H1 (cell line): ENCODE measurements around the gene MYBPHL. TPM values are rescaled to one million over a fixed set of nuclear protein-coding genes. Genes with fewer than 3 reads are reported as not detected.

Experiments
- CTCF ChIA-PET: fragments of 300-600 bp; sonication (Branson Sonifier 250); formaldehyde crosslinking; loops from one replicate; lab custom pipeline; 2021; ENCODE audit not compliant: partially characterized antibody; lab: Charles Lee
- POLR2A ChIA-PET: fragments of 300-600 bp; sonication (Branson Sonifier 250); formaldehyde crosslinking; loops from one replicate; lab custom pipeline; 2021; ENCODE audit warnings: inconsistent platforms; ENCODE audit not compliant: partially characterized antibody; lab: Charles Lee
- DNase-seq, 2 experiments: peaks; one replicate each; pipeline versions ENCODE4 v3.0.0 to v3.0.0-alpha.2; 2010 to 2022; ENCODE audit warnings: low spot score in 2 of 2, low read depth in 1 of 2, mixed read lengths in 1 of 2
- FAIRE-seq: peaks from 2 replicates; lab custom pipeline; 2011; peaks lifted over from hg19 to GRCh38; lab: Jason Lieb, UNC
- H2AFZ ChIP-seq: 2 replicates; pipeline ENCODE4 v1.8.1; 2012; ENCODE audit warnings: low read length, inconsistent platforms
- H2AK5ac ChIP-seq: 2 replicates; pipeline ENCODE4 v1.6.1; 2013; ENCODE audit warnings: low read depth, low read length
- H2BK120ac ChIP-seq: replicated peaks from 2 replicates; pipeline ENCODE3; 2013; ENCODE audit warnings: low read depth, low read length, inconsistent platforms
- H2BK12ac ChIP-seq: 2 replicates; pipeline ENCODE4 v1.6.1; 2013; ENCODE audit warnings: low read depth, low read length
- H2BK15ac ChIP-seq: 2 replicates; pipeline ENCODE4 v1.6.1; 2013; ENCODE audit warnings: low read length
- H2BK20ac ChIP-seq: 2 replicates; pipeline ENCODE4 v1.6.1; 2013; ENCODE audit warnings: low read length
- H2BK5ac ChIP-seq: 2 replicates; pipeline ENCODE4 v1.6.1; 2013; ENCODE audit warnings: low read depth, low read length
- H3K14ac ChIP-seq: 2 replicates; pipeline ENCODE4 v1.6.1; 2013; ENCODE audit warnings: inconsistent platforms; ENCODE audit not compliant: insufficient read length
- H3K18ac ChIP-seq: 2 replicates; pipeline ENCODE4 v1.6.1; 2013; ENCODE audit warnings: low read length; ENCODE audit errors: extremely low read depth
- H3K23ac ChIP-seq: 2 replicates; pipeline ENCODE4 v1.6.1; 2013; ENCODE audit warnings: inconsistent platforms; ENCODE audit not compliant: insufficient read length
- H3K23me2 ChIP-seq: 2 replicates; pipeline ENCODE4 v1.6.1; 2013; ENCODE audit warnings: low read depth, low read length
- H3K27ac ChIP-seq: 2 replicates; pipeline ENCODE4 v1.6.1; 2011; ENCODE audit warnings: low read depth, low read length, inconsistent platforms
- H3K27me3 ChIP-seq, 4 experiments: replicated peaks in 1 of 4; 1 replicate in 1 of 4; 2 replicates in 3 of 4; pipeline versions ENCODE4 v1.6.1 to v1.8.1; 2011 to 2013; ENCODE audit warnings: low read length in 3 of 4, mild to moderate bottlenecking in 3 of 4, inconsistent platforms in 2 of 4, mixed read lengths in 2 of 4, moderate library complexity in 1 of 4; ENCODE audit not compliant: control insufficient read depth in 3 of 4, insufficient read depth in 3 of 4; ENCODE audit errors: extremely low read depth in 1 of 4
- H3K36me3 ChIP-seq, 4 experiments: 2 replicates each; pipeline versions ENCODE4 v1.6.1 to v1.8.1; 2011 to 2013; ENCODE audit warnings: mild to moderate bottlenecking in 4 of 4, low read length in 3 of 4, moderate library complexity in 2 of 4, control low read depth in 1 of 4, inconsistent platforms in 1 of 4; ENCODE audit not compliant: insufficient read depth in 4 of 4, control insufficient read depth in 2 of 4
- H3K4ac ChIP-seq: replicated peaks from 2 replicates; pipeline ENCODE3; 2013; ENCODE audit warnings: low read length, low read depth, mixed read lengths, inconsistent platforms; ENCODE audit not compliant: insufficient read length
- H3K4me1 ChIP-seq, 4 experiments: replicated peaks in 1 of 4; 1 replicate in 1 of 4; 2 replicates in 3 of 4; pipeline versions ENCODE4 v1.6.1 to v1.8.1; 2011 to 2013; ENCODE audit warnings: low read length in 3 of 4, inconsistent platforms in 2 of 4, mixed read lengths in 1 of 4; ENCODE audit not compliant: insufficient read depth in 4 of 4, control insufficient read depth in 3 of 4
- H3K4me2 ChIP-seq, 2 experiments: 2 replicates each; pipeline versions ENCODE4 v1.6.1 to v1.8.1; 2011 to 2013; ENCODE audit warnings: low read depth in 2 of 2, low read length in 2 of 2, control low read depth in 1 of 2, inconsistent platforms in 1 of 2, mild to moderate bottlenecking in 1 of 2; ENCODE audit not compliant: insufficient read depth in 1 of 2
- H3K4me3 ChIP-seq, 4 experiments: fragments of 200-600, 300-600 bp in 1 of 4; sonication (generic), shearing (Covaris generic), sonication (Bioruptor Twin) in 1 of 4; 2 replicates each; pipeline versions ENCODE4 v1.5.1 to v1.8.1; 2011 to 2016; ENCODE audit warnings: low read length in 4 of 4, low read depth in 3 of 4, control low read depth in 2 of 4, inconsistent platforms in 2 of 4, mild to moderate bottlenecking in 2 of 4, mixed read lengths in 1 of 4, moderate library complexity in 1 of 4; ENCODE audit not compliant: insufficient read depth in 2 of 4; ENCODE audit errors: extremely low read depth in 1 of 4
- H3K56ac ChIP-seq: replicated peaks from 2 replicates; pipeline ENCODE3; 2013; ENCODE audit warnings: low read depth, mild to moderate bottlenecking, mixed read lengths, low read length, inconsistent platforms; ENCODE audit not compliant: insufficient read length
- H3K79me1 ChIP-seq: 2 replicates; pipeline ENCODE4 v1.6.1; 2013; ENCODE audit warnings: low read depth, low read length, control low read depth
- H3K79me2 ChIP-seq, 2 experiments: 2 replicates each; pipeline versions ENCODE4 v1.6.1 to v1.8.1; 2012 to 2013; ENCODE audit warnings: low read length in 2 of 2, mild to moderate bottlenecking in 2 of 2, inconsistent platforms in 1 of 2; ENCODE audit not compliant: insufficient read depth in 2 of 2, control insufficient read depth in 1 of 2
- H3K9ac ChIP-seq, 4 experiments: replicated peaks in 1 of 4; 1 replicate in 1 of 4; 2 replicates in 3 of 4; pipeline versions ENCODE4 v1.6.1 to v1.8.1; 2011 to 2013; ENCODE audit warnings: low read depth in 3 of 4, low read length in 3 of 4, control low read depth in 2 of 4, mild to moderate bottlenecking in 2 of 4, moderate library complexity in 2 of 4, inconsistent platforms in 1 of 4; ENCODE audit errors: extremely low read depth in 1 of 4
- H3K9me3 ChIP-seq, 2 experiments: 2 replicates each; pipeline versions ENCODE4 v1.6.1 to v1.8.1; 2012 to 2013; ENCODE audit warnings: mild to moderate bottlenecking in 2 of 2, moderate library complexity in 2 of 2, control low read depth in 1 of 2, inconsistent platforms in 1 of 2, low read depth in 1 of 2, low read length in 1 of 2, mixed read lengths in 1 of 2; ENCODE audit not compliant: insufficient read depth in 2 of 2
- H4K20me1 ChIP-seq, 2 experiments: replicated peaks in 1 of 2; 2 replicates each; pipeline versions ENCODE3 to v1.8.1; 2011 to 2013; ENCODE audit warnings: inconsistent platforms in 2 of 2, low read length in 2 of 2, mild to moderate bottlenecking in 1 of 2; ENCODE audit not compliant: insufficient read depth in 2 of 2, control insufficient read depth in 1 of 2
- H4K5ac ChIP-seq: 2 replicates; pipeline ENCODE4 v1.6.1; 2013; ENCODE audit warnings: low read length, low read depth, mixed read lengths, inconsistent platforms; ENCODE audit not compliant: insufficient read length
- H4K8ac ChIP-seq: 2 replicates; pipeline ENCODE4 v1.8.0; 2013; ENCODE audit warnings: mild to moderate bottlenecking, moderate library complexity, low read length, inconsistent platforms; ENCODE audit not compliant: insufficient read depth; ENCODE audit errors: extremely low read depth
- H4K91ac ChIP-seq: replicated peaks from 2 replicates; pipeline ENCODE3; 2013; ENCODE audit warnings: low read length, mixed read lengths, inconsistent platforms; ENCODE audit not compliant: insufficient read length
- CTBP2 ChIP-seq: IDR thresholded peaks from 2 replicates; pipeline ENCODE4 v1.7.0; 2011; ENCODE audit warnings: borderline replicate concordance, mild to moderate bottlenecking, moderate library complexity, mixed read lengths, low read length; ENCODE audit not compliant: insufficient read depth, insufficient read length
- EZH2 ChIP-seq: fragments of 200-600 bp; sonication (generic); IDR thresholded peaks from 2 replicates; pipeline ENCODE4 v1.7.1; 2012; ENCODE audit warnings: low read depth, mild to moderate bottlenecking, moderate library complexity, low read length, inconsistent platforms; ENCODE audit not compliant: severe bottlenecking
- GABPA ChIP-seq: IDR thresholded peaks from 2 replicates; pipeline ENCODE4 v1.6.1; 2011; ENCODE audit warnings: mild to moderate bottlenecking, low read length, moderate library complexity, borderline replicate concordance; ENCODE audit not compliant: insufficient read depth
- HDAC2 ChIP-seq, 2 experiments: fragments of 300-600 bp in 1 of 2; sonication (generic) in 1 of 2; IDR thresholded peaks; 2 replicates each; pipeline ENCODE4 v1.6.1; 2011 to 2012; ENCODE audit warnings: low read depth in 2 of 2, low read length in 2 of 2, mild to moderate bottlenecking in 2 of 2, moderate library complexity in 2 of 2, borderline replicate concordance in 1 of 2, inconsistent platforms in 1 of 2
- JUN ChIP-seq: IDR thresholded peaks from 2 replicates; pipeline ENCODE4 v1.6.1; 2011; ENCODE audit warnings: low read depth, mild to moderate bottlenecking, improper control_type of control experiment, low read length
- JUND ChIP-seq: IDR thresholded peaks from 2 replicates; pipeline ENCODE4 v1.6.1; 2011; ENCODE audit warnings: mild to moderate bottlenecking, improper control_type of control experiment, low read length
- KDM4A ChIP-seq: IDR thresholded peaks from one replicate; pipeline ENCODE4 v1.7.1; 2012; ENCODE audit warnings: low read depth, mild to moderate bottlenecking, moderate library complexity, low read length, inconsistent platforms; ENCODE audit not compliant: severe bottlenecking
- POLR2A ChIP-seq, 2 experiments: IDR thresholded peaks; 1 replicate in 1 of 2; 2 replicates in 1 of 2; pipeline ENCODE4 v1.6.1; 2011; ENCODE audit warnings: low read depth in 2 of 2, low read length in 2 of 2, mild to moderate bottlenecking in 2 of 2; ENCODE audit errors: control extremely low read depth in 1 of 2
- SIN3A ChIP-seq, 2 experiments: IDR thresholded peaks in 1 of 2; conservative IDR thresholded peaks in 1 of 2; 2 replicates each; pipeline ENCODE4 v1.6.1; 2011 to 2012; ENCODE audit warnings: low read length in 2 of 2, improper control_type of control experiment in 1 of 2, low read depth in 1 of 2, mild to moderate bottlenecking in 1 of 2
- SP2 ChIP-seq: IDR thresholded peaks from 2 replicates; pipeline ENCODE4 v1.6.1; 2012; ENCODE audit warnings: mild to moderate bottlenecking, low read length, inconsistent platforms
- SUZ12 ChIP-seq: fragments of 200-600 bp; sonication (generic); IDR thresholded peaks from 2 replicates; pipeline ENCODE4 v1.6.1; 2012; ENCODE audit warnings: mild to moderate bottlenecking, inconsistent platforms, low read length, moderate library complexity, mixed read lengths
- TAF1 ChIP-seq: IDR thresholded peaks from 2 replicates; pipeline ENCODE4 v1.6.1; 2011; ENCODE audit warnings: mild to moderate bottlenecking, low read depth, low read length
- ZNF274 ChIP-seq: IDR thresholded peaks from 2 replicates; pipeline ENCODE4 v1.7.0; 2012; ENCODE audit warnings: low read length, borderline replicate concordance; ENCODE audit errors: extremely low read depth
- polyA plus RNA-seq, 7 experiments: library from polyadenylated mRNA; depleted of rRNA in 3 of 7; stranded (reverse) in 5 of 7; unstranded in 2 of 7; fragments of >200 nt in 5 of 7; fragments of 200-250 nt in 2 of 7; gene quantifications; 1 replicate in 5 of 7; 2 replicates in 1 of 7; 4 replicates in 1 of 7; pipeline versions ENCODE4 v1.2.1 to v1.2.3, GENCODE V29; 2011 to 2013; ENCODE audit warnings: missing spikeins in 2 of 7, mixed read lengths in 2 of 7
- total RNA-seq: library from RNA; stranded (reverse); fragmentation: NEBNext Ultra II Directional; extraction: Animal tissue kit (Norgen Biotek cat#: 25700); gene quantifications from 2 replicates; pipeline ENCODE4 v1.2.1, GENCODE V29; 2021
- TF ChIP-seq, protein P1 (sequence below): IDR thresholded peaks from 2 replicates; pipeline ENCODE4 v1.6.1; 2012; ENCODE audit warnings: inconsistent platforms

The MYBPHL gene
- total and polyA plus RNA-seq, 2 of the 8 experiments (the other 6 are each of a cell fraction or from before 2014, with no cell fraction given) = 0.24 to 0.30 TPM

DNA sequence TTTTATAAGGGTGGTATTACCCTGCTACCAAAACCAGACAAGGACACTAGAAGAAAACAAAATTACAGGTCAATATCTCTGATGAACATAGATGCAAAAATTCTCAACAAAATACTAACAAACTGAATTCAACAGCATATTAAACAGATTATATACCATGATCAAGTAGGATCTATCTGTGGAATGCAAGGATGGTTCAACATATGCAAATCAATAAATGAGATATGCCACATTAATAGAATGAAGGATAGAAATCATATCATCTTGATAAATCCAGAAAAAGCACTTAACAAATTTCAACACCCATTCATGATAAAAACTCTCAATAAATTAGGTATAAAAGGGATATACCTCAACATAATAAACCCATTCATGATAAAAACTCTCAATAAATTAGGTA lies 24.3 kb upstream of the MYBPHL start:
- Histone ChIP-seq H3K27me3 (no peaks in the 10 kb centered on the region), H3K56ac (no peak overlapping the region), H2BK20ac (no peak overlapping the region), H3K18ac (no peak overlapping the region), H2AK5ac (no peak overlapping the region), H3K9me3 (no peaks in the 10 kb centered on the region), H3K14ac (no peak overlapping the region), H3K27ac (no peak overlapping the region), H4K8ac (no peak overlapping the region), H2BK12ac (no peak overlapping the region), H3K4me1 (no peaks in the 10 kb centered on the region), H3K79me1 (no peaks in the 10 kb centered on the region), H2BK5ac (no peak overlapping the region), H4K20me1 (no peaks in the 10 kb centered on the region), H3K4me2 (no peak overlapping the region), H3K36me3 (peaks cover 7 to 33% (median 29%) of the 10 kb centered on the region in 4 experiments; a peak in 7 of 8 replicates), H3K4ac (no peak overlapping the region), H2AFZ (no peak overlapping the region), H4K5ac (no peak overlapping the region), H2BK120ac (no peak overlapping the region), H3K4me3 (no peak overlapping the region), H4K91ac (no peak overlapping the region), H3K9ac (no peak overlapping the region), H3K23me2 (no peaks in the 10 kb centered on the region), H2BK15ac (no peak overlapping the region), H3K23ac (no peak overlapping the region), H3K79me2 (no peaks in the 10 kb centered on the region)
- POLR2A ChIA-PET = interaction anchor here (0.7 kb wide), 1 partner anchor 258 kb away, joined by 3 read pairs; no protein-coding TSS in a partner anchor
- DNase-seq = no peak
- CTCF ChIA-PET = interaction anchor here (0.8 kb wide), 1 partner anchor 9 kb away, joined by 4 read pairs; no protein-coding TSS in a partner anchor
- FAIRE-seq = no peak
- TF ChIP-seq SUZ12 = no peak
- no peak for TF ChIP-seq KDM4A
- no peak for TF ChIP-seq HDAC2 (IDR thresholded peaks at IDR 0.05; ENCODE audit: borderline replicate concordance in 1 of 2, low read depth in 2 of 2, low read length in 2 of 2)
- TF ChIP-seq POLR2A (IDR thresholded peaks at IDR 0.05; ENCODE audit: control extremely low read depth in 1 of 2, low read depth in 2 of 2, low read length in 2 of 2) = no peak
- no peak for TF ChIP-seq SIN3A (conservative IDR thresholded peaks at IDR 0.05 in 1 of 2, IDR thresholded peaks at IDR 0.05 in 1 of 2; ENCODE audit: low read depth in 1 of 2, low read length in 2 of 2)
- TF ChIP-seq, protein P1, sequence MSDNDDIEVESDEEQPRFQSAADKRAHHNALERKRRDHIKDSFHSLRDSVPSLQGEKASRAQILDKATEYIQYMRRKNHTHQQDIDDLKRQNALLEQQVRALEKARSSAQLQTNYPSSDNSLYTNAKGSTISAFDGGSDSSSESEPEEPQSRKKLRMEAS = no peak
- no peak for TF ChIP-seq JUND
- TF ChIP-seq TAF1 = no peak
- TF ChIP-seq ZNF274 = no peak
- no peak for TF ChIP-seq EZH2
- no peak for TF ChIP-seq GABPA
- no peak for TF ChIP-seq JUN
- TF ChIP-seq SP2 = no peak
- TF ChIP-seq CTBP2 = no peak
